Measurements from ENCODE around the gene CHST11. TPM values are rescaled to one million over a fixed set of nuclear protein-coding genes. Genes with fewer than 3 reads are reported as not detected.
A peak's percentile ranks its signal among the peaks of the same experiment; 100 is the strongest.

The CHST11 gene
- total and polyA plus RNA-seq, 9 donors = 4.0 to 39.9 (median 20.1) TPM

GRCh38 chr12:104699489-104700190 lies 242.9 kb downstream of the CHST11 start:
- intact Hi-C loops (cut with DNase I) = no loop called here
- Histone ChIP-seq H3K36me3 (no peaks in the 10 kb centered on the region), H3K4me1 (ENCODE audit: insufficient read depth) (no peaks in the 10 kb centered on the region), H3K27me3 (no peaks in the 10 kb centered on the region), H3K27ac (no peak overlapping the region), H3K9me3 (no peaks in the 10 kb centered on the region), H3K4me3 (no peak overlapping the region)
- TF ChIP-seq POLR2A (IDR thresholded peaks at IDR 0.05) (no peak), CTCF (IDR thresholded peaks at IDR 0.05) (no peak)
- WGBS, 3 donors = 92 to 93% (median 93%) methylated on average over 5 of the region's 5 CpGs
- no peak for DNase-seq

- intact Hi-C loops (cut with DNase I) = no loop called here
- Histone ChIP-seq H3K4me1 (ENCODE audit: insufficient read depth) (no peaks in the 10 kb centered on the region), H3K4me3 (no peak overlapping the region), H3K27ac (no peak overlapping the region), H3K9me3 (no peaks in the 10 kb centered on the region), H3K27me3 (no peaks in the 10 kb centered on the region), H3K36me3 (no peaks in the 10 kb centered on the region)
- 93 to 98% (median 94%) methylated on average over 1 of the region's 1 CpG for WGBS, 3 donors
- no peak for TF ChIP-seq EP300 (IDR thresholded peaks at IDR 0.05)
- no peak for TF ChIP-seq CTCF (IDR thresholded peaks at IDR 0.05)
- no peak for TF ChIP-seq POLR2A (IDR thresholded peaks at IDR 0.05)
- DNase-seq = no peak
These were observed 243.6 kb downstream of the CHST11 start for GRCh38 chr12:104700324-104700723.

DNA sequence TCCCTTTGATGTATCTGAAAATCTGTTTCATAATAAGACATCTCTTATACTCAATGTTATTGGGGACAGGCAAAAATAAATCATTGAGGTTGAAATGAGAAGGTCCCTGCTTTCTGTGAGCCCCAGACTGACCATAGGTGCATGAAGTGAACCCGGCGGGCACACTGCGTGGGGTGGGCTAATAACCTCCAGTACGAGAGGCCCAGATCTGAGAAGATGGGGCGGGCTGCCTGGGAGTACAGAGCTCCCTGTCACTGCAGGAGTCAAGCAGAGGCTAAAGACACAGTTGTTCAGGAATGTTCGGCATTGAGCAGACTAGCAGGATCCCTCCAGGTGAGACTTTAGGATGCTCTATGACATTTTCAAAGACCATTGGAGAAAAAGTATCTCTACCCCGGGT lies 244.6 kb downstream of the CHST11 start:
- Histone ChIP-seq H3K36me3 (no peaks in the 10 kb centered on the region), H3K4me3 (no peak overlapping the region), H3K27me3 (no peaks in the 10 kb centered on the region), H3K4me1 (ENCODE audit: insufficient read depth) (no peaks in the 10 kb centered on the region), H3K27ac (no peak overlapping the region), H3K9me3 (no peaks in the 10 kb centered on the region)
- WGBS, 3 donors = 87 to 96% (median 90%) methylated on average over 7 of the region's 7 CpGs
- intact Hi-C loops (cut with DNase I) = no loop called here
- no peak for TF ChIP-seq EP300 (IDR thresholded peaks at IDR 0.05)
- TF ChIP-seq CTCF (IDR thresholded peaks at IDR 0.05) = no peak
- peak in 1 of 5 donors; percentile 10 for DNase-seq

DNA sequence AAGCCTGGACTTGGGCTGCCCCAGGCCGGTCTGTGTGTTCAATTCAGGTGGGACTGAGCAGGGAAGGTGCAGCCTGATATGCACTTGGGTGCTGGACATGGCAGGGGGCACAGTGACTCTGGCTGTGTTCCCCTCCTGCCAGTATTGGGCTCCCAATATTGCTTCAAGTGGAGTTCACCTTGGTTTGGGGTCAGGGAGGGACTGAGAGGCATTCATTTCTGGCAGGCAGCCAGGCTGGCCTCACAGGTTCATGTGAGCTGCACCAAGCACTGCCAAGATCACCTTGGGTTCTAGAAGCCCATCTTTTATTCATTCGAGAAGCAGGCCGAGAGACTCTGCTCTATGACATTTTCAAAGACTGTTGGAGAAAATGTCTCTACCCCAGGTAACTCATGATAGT lies 245.0 kb downstream of the CHST11 start:
- Histone ChIP-seq H3K36me3 (no peaks in the 10 kb centered on the region), H3K27ac (no peak overlapping the region), H3K27me3 (no peaks in the 10 kb centered on the region), H3K9me3 (no peaks in the 10 kb centered on the region), H3K4me3 (no peak overlapping the region), H3K4me1 (ENCODE audit: insufficient read depth) (no peaks in the 10 kb centered on the region)
- intact Hi-C loops (cut with DNase I) = no loop called here
- TF ChIP-seq POLR2A (IDR thresholded peaks at IDR 0.05) = no peak
- TF ChIP-seq CTCF (IDR thresholded peaks at IDR 0.05) = no peak
- no peak for TF ChIP-seq EP300 (IDR thresholded peaks at IDR 0.05)
- WGBS, 3 donors = 98 to 100% (median 99%) methylated on average over 3 of the region's 3 CpGs
- DNase-seq = peak in 1 of 5 donors; percentile 30

Measured in ovary (tissue), 9 donors.